HG03354 (cell line): ENCODE measurements around the gene IFNA8.
"Not testable (repeated sequence)": the region's sequence is repeated elsewhere in the genome, so short reads cannot be mapped to it uniquely, and the experiment has no call there.

Experiments used
- ATAC-seq: cut with Tn5 transposase; IDR thresholded peaks from one replicate; pipeline ENCODE4 v1.9.1; 2021; ENCODE audit warnings: mild to moderate bottlenecking; ENCODE audit not compliant: unreplicated experiment, poor library complexity, severe bottlenecking

IFNA8 gene

DNA sequence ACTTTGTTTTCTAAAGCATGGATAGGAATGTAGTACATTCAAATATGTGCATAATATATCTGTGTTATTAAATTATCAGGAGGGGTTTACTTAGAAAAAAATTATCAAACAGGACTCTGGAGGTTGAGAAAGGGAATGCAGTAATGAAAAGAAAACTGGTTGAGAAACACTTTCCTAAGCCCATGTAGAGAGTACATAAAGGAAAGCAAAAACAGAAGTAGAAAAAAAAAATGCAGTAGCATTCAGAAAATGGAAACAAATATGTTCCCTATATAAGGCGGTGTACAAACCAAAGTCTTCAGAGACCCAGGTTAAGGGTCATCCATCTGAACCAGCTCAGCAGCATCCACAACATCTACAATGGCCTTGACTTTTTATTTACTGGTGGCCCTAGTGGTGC is at the start of gene IFNA8:
Gene IFNA8, plus strand, starts transcription at position 301 of the 400 bp plus-strand sequence. Its CDS starts 60 bp downstream, at position 361.
- no peak for ATAC-seq

DNA sequence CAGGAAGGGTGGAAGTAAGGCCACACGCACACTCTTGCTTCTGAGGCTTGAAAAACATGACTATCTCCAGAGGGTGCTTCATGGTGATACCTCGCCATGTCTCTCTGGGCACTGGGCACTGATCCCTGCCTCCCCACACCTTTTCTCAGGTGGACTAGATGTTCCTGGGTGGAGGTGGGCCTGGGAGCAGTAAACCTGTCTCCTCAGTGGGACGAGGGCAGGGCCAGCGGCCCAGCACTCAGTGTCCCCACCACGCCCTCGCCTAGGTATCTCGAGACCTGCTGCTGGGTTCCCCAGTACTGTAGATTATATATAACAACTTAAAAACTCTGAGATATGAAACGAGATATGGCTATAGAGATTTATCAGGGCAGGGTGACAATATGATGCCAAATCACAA is 46.6 kb upstream of the IFNA8 start:
- ATAC-seq: no peak

DNA sequence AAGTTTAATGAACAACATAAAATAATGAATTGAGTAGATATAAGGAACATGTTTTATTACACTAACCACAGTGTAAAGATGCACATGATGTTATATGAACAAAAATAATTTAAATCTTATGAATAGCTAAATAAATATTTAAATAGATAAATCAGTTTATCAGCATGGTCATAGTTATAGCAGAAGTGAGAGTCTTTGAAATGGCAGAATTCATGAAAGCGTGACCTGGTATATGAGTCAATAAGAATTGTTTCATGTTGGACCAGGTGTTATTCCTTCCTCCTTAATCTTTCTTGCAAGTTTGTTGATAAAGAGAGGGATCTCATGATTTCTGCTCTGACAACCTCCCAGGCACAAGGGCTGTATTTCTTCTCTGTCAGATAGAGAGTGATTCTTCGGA is 41.7 kb upstream of the IFNA8 start:
- ATAC-seq: peak; percentile 99

DNA sequence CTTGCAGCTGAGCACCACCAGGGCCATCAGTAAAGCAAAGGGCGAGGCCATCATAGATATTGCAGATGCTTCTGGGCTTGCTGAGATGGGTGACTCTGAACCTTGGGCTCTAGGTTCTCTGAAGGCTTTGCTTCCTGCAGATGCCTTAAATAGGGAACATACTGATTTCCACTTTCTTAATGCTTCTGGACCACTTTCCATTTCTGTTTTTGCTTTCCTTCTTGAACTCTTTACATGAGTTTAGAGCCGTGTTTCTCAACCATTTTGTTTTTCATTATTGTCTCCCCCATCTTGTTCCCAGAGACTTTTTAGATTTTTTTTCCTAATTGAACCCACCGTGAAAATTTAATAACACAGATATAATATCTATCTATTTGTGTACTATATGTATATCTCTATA is 41.0 kb upstream of the IFNA8 start, which contains the start of gene IFNA13:
Gene IFNA13, minus strand, starts transcription at position 101 of the 400 bp plus-strand sequence. Its CDS starts 47 bp downstream, at position 54.
- ATAC-seq: no peak

DNA sequence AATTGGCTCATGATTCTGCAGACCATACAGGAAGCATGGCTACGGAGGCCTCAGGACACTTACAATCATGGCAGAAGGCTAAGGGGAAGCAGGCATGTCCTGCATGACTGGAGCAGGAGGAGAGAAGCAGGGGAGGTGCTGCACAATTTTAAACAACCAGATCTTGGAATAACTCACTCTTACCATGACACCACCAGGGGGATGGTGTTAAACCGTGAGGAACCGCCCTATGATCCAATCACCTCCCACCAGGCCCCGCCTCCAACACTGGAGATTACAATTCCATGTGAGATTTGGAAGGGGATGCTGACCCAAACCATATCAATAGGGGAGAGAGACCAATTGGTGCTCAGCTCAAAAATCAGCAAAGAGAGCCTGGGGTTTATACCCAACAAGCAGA is 37.5 kb upstream of the IFNA8 start:
- ATAC-seq: not testable (repeated sequence)

DNA sequence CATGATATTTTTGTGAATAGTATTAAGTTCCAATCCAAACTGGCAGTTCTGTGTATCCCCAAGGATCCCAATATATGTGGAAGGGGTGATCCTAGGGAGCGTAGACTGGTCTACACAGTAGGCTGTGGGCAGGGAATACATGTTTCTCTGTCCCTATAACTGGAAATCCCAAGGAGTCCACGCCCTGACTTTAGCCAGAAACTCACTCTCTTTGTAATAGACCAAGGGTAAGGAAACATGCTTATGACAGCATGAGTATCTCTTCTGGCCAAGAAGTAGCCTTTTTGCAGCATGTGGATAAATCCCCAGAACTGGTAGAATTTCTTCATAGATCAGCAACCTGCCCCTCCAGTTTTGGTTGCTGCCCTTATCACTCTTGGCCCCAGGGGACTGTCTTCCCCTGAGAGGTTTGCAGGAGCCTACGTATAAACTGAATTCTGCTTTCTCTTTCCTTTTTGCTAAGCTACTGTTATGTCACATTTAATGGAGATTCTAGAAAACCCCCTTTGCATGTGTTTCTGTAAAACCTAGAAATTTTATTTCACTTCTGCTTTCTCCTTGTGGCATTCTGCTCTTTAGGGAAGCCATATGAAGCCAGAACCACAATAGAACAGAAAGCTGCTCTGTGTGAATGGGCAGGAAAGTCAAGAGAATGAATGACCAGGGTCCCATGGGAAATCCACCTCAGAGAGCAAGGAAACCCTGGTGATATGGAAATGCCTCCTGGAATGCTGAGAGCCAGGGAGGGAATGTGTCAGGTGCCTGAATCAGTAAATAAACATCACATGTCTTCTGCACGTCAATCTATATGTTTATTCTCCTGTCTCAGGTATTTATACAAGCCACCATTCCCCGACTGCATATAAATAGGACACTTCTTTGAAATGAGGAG is 27.2 kb upstream of the IFNA8 start:
- peak; percentile 98 for ATAC-seq

DNA sequence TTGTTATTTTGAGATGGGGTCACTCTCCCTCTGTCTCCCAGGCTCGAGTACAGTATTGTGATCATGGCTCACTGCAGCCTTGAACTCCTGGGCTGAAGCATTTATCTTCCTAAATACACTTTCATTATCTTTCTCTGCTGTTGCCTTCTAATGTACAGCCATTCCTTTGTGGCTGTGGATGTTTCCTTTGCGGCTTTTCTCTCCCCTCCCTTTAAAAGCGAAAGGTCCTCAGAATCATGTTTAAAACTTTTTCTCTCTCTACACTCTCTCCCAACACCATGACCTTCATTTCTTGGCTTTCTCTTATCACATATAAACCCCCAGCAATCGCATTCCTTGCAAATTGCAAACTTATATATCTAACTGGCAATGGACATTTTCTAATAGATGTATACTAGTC is 25.3 kb upstream of the IFNA8 start:
- ATAC-seq: no peak

DNA sequence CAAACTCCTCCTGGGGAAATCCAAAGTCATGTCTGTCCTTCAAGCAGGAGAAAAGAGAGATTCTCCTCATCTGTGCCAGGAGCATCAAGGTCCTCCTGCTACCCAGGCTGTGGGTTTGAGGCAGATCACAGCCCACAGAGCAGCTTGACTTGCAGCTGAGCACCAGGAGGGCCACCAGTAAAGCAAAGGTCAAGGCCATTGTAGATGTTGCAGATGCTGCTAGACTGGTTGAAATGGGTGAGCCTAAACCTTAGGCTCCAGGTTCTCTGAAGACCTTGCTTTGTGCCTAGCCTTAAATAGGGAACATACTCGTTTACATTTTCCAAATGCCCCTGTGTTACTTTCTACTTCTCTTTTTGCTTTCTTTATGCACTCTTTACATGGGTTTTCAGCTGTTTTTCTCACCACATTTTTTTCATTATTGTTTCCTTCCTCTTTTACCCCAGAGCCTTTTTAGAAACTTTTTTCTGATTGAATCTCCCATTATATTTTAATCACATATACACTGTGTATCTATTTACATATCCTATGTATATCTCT is 23.7 kb upstream of the IFNA8 start, which contains the start of gene IFNA2:
Gene IFNA2, minus strand, starts transcription at position 268 of the 540 bp plus-strand sequence. Its CDS starts 69 bp downstream, at position 199.
- no peak for ATAC-seq

DNA sequence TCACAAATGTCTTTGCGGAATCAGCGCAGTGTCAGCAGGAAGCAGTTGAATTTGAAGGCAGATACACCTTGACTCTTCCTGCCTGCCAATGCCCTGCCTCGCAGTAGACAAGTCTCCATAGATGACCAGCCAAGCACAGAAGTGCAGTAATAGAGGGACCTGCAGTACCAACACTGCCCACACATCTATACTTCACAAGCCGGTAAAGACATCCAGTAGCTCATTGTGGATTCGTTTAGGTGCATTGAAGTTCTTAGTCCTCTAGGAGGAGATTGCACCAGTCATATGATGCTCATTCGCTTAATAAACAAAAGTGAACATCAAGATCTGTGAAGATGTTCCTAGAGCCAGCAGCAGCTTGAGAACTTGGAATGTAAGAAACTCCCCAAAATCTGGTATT is 16.6 kb upstream of the IFNA8 start:
- ATAC-seq: peak; percentile 91

DNA sequence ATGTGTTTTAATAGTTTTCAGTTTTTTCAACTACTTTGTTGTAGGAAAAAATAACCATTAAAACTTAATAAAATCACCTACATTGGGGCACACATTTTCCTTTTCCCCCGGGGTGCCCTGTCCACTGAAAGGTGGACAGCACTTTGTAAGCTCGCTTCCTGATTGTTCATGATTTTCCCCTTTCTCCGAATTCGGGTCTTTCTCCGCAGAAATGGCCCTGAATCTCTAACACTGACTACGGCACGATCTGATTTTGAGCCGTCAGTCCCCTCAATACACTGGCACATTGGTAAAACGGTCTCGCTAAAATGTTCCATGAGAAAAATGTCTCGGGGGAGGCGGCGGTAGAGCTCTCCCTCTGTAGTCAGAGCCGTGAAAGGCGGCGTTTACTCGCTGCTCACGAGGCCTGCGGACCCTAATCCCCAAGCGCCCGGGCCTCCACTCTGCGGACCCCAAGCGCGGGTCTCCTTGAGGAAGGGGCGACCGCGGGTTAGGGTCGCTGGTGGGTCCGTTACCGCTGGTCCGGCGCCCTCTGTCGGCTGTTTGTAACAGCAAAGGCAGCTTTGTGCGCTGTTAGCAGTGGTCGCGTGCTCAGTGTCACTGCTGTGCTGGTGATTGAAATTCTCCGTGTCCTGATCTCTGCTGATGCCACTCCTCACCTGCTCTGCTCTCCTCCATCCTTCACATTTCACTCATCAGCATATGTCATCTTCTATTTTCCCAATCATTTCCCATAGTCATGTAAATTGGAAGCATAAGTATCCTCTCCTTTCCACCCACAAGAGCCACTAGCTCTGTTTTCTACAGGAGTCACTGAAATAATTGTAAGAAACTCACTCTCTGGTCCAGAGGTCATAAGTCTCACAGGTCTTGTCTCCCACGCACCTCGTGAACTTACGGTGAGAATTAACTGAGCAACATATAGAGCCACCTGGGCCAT is 12.9 kb upstream of the IFNA8 start:
- peak; percentile 73 for ATAC-seq

DNA sequence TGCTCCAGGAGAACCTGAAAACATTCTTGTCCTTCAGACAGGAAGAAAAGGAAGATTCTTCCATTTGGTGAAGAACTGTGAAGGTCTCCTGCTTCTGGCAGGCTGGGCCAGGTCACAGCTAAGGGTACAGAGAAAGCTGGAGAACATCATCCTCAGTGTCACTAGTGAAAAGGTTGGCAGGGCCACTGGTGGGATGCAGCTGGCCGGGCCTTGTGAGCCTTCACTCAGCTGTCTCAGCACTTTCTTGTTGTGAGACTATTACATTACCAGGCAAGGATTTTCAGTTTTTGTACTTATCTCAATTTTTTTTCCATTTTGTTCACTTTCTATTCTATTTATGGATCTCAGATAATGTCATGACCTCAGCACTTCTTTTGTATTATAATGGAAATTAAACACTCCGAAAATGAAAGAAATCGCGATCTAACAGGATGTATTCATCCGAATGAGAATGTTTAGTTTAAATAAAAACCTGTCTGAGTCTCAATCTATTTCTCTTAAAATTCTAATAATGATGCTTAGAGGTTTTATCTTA is 9.9 kb upstream of the IFNA8 start:
- ATAC-seq: no peak

DNA sequence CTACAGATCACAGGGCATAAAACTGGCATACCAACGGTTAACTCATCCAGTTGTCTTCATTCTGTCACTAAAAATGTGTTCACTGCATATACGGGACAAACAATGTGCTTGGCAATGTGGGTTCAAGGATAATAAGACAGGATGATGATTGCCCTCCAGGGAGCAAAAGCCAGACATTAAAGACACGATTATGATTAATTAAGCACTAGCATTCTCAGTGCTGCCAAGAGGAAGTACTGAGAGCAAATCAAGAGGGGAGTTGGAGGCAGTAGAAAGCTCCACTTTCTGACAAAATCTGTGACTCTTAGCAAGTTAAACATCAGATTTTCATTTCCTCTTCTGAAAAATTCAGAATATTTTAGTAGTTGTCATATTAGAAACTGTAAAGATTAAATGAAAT is 9.0 kb upstream of the IFNA8 start:
- no peak for ATAC-seq

DNA sequence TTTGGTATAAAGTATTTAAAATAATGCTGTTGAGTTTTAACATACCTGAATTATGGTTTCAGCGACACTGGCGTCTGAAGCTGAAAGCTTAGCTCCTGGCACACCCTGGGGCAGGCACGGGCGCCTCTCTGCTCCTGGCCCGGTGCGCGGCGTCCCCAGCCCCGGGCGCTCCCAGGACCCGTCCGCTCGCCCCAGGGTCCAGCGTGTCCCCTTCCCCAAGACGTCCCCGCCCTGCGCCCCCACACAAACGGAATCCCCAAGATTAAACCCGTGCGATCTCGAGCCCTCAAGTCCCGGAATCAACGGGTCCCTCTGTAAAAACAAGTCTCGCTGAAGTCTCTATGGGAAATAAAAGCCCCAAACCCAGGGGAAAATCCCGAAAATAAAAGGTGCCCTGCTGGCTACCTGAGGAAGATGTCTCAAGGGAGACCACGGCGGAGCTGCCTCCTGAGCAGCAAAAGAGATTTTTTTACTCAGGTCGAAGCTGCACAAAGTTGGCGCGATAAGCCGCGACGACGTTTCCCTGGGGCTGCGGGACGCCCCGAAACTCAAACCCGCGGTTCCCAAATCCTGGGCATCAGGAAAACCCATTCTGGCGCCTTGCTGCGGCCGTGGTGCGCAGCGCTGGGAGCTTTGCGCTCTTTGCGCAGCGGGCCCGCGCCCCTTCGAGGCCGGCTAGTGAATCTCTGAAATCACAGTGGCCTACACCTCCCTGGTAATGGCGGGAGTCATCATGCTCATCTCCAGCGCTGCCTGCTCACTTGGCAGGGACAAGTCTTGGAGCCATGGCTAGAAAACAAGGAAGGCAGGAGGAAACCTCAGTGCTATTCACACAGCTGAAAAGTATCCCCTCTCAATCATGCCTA is 6.3 kb upstream of the IFNA8 start:
- peak; percentile 75 for ATAC-seq

DNA sequence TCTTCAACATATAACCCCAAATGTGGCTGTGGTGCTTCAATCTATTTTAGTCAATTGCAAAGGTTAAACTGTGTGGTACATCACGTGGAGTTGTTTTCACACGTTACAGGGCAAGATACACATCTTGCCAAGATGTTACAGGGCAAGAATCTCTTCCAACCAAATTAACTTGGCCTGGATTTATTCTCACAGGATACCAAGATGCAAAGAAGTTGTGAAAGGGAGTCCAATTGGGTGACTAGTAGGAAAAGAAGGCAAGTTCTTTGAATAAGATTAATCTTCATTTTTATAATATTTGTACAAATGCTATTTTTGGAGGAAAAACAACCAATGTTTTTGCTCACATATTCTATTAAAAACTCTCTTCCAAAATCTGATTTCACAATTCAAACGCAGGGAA is 4.8 kb upstream of the IFNA8 start:
- ATAC-seq: no peak

DNA sequence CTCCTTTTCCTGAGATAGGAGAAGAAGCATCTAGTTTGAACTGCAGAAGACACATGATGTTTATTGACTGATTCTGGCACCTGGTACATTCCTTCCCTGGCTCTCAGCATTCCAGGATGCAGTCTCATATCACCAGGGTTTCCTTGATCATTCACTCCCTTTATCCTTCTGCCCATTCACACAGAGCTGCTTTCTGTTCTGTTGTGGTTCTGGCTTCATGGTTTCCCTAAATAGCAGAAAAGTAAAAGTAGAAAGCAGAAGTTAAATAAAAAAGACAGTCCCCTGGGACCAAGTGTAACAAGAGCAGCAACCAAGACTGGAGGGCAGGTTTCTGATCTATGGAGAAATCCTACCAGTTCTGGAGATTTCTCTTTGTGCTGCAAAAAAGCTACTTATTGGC is 3.2 kb downstream of the IFNA8 start:
- ATAC-seq: peak; percentile 74

DNA sequence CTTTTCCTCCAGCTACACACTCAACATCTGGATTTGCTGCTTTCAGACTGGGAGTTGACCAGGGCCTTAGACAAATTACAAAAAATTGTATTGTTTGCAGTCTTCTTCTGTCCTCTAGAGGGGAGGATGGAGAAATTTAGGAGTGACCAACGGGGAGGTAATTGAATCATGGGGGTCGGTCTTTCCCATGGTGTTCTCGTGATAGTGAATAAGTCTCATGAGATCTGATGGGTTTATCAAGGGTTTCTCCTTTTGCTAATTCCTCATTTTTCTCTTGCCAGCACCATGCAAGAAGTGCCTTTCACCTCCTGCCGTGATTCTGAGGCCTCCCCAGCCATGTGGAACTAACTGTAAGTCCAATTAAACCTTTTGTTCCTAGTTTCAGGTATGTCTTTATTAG is 4.2 kb downstream of the IFNA8 start:
- no peak for ATAC-seq

DNA sequence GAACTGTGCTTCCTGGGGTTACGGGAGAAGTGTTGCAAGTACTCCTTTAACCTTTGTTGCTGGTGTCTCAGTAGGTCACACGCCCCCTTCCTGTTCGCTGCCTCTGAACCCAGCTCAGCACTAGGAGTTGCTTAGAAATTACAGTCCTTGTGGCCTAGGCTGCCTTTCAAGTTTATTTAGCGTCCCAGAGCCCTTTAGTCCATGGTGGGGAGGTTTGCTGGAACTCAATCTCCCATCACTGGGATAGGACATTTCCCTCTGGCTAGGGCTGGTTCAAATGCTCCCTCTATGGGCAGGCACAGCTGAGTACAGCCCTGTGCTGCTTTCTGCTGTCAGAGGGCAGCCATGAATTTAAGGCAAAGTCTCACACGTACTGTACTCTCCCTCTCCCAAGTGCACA is 4.7 kb downstream of the IFNA8 start:
- ATAC-seq: no peak

DNA sequence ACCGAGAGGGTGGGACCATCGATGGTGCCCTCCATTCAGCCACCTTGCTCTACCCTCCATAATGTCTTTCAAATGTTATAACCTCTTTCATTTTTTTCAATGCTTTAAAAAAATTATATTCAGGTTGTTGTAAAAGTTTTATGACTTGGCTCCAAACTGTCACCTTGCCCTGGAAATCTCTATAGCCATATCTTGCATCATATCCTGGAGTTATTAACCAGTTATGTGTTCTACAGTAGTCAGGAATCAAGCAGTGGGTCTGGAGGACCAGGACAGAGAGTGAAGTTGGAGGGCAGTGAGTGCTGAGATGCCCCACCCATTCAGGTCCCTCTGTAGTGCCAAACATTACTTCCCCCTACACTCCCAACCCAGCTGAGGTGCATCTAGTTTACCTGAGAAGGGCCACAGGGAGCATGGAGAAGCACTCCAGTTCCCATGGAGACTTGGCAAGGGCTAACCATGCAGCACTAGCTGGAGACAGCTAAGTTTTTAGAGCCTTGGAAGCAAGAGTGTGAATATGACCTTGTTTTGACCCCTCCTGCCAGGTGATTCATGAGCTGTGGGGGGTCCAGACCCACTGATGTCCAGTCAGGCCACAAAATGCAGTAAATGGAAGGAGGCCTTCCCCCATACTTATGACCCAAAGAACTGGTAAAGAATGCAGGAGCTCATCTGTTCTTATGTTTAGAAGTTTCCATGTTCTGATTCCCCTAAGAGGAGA is 5.5 kb downstream of the IFNA8 start:
- ATAC-seq: no peak
